Measurements from ENCODE around the gene EBF4.

GRCh38 chr20:2739042-2739398 lies 46.4 kb downstream of the EBF4 start:
- TF ChIP-seq, protein P1, sequence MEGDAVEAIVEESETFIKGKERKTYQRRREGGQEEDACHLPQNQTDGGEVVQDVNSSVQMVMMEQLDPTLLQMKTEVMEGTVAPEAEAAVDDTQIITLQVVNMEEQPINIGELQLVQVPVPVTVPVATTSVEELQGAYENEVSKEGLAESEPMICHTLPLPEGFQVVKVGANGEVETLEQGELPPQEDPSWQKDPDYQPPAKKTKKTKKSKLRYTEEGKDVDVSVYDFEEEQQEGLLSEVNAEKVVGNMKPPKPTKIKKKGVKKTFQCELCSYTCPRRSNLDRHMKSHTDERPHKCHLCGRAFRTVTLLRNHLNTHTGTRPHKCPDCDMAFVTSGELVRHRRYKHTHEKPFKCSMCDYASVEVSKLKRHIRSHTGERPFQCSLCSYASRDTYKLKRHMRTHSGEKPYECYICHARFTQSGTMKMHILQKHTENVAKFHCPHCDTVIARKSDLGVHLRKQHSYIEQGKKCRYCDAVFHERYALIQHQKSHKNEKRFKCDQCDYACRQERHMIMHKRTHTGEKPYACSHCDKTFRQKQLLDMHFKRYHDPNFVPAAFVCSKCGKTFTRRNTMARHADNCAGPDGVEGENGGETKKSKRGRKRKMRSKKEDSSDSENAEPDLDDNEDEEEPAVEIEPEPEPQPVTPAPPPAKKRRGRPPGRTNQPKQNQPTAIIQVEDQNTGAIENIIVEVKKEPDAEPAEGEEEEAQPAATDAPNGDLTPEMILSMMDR (IDR thresholded peaks at IDR 0.05) = no peak
- TF ChIP-seq POLR2A (IDR thresholded peaks at IDR 0.05) = no peak
- no peak for TF ChIP-seq POLR2AphosphoS5 (IDR thresholded peaks at IDR 0.05)
